HFF-Myc (cell line): ENCODE results near the gene GALNT12.

Source experiments
- DNase-seq: peaks from one replicate; pipeline ENCODE4 v3.0.0-alpha.2; 2011; ENCODE audit warnings: low read depth; ENCODE audit errors: extremely low read depth
- H3K4me3 ChIP-seq: replicated peaks from 2 replicates; pipeline ENCODE4 v1.5.1; 2011; ENCODE audit warnings: low read depth, mild to moderate bottlenecking, control low read depth, low read length
- CTCF ChIP-seq: IDR thresholded peaks from 2 replicates; pipeline ENCODE4 v1.5.1; 2012; ENCODE audit warnings: mild to moderate bottlenecking, low read depth, low read length, control low read depth; ENCODE audit errors: missing control alignments

The GALNT12 gene

GRCh38 chr9:98837516-98837915 is 30.0 kb downstream of the GALNT12 start:
- no peak for DNase-seq
- TF ChIP-seq CTCF = no peak
- no peak overlapping the region for H3K4me3 ChIP-seq

- H3K4me3 ChIP-seq = no peak overlapping the region
- no peak for DNase-seq
- TF ChIP-seq CTCF = no peak
Observed at GRCh38 chr9:98838155-98838867, 30.8 kb downstream of the GALNT12 start.

GRCh38 chr9:98838868-98839565 is 31.5 kb downstream of the GALNT12 start:
- DNase-seq = no peak
- no peak for TF ChIP-seq CTCF
- H3K4me3 ChIP-seq = no peak overlapping the region

- DNase-seq = no peak
- no peak overlapping the region for H3K4me3 ChIP-seq
- no peak for TF ChIP-seq CTCF
Observed at GRCh38 chr9:98839724-98840123, 32.3 kb downstream of the GALNT12 start.

GRCh38 chr9:98842510-98842909 is 35.0 kb downstream of the GALNT12 start:
- DNase-seq = no peak
- TF ChIP-seq CTCF = no peak
- H3K4me3 ChIP-seq = no peak overlapping the region

- DNase-seq = no peak
- H3K4me3 ChIP-seq = no peak overlapping the region
- TF ChIP-seq CTCF = no peak
Observed at GRCh38 chr9:98846081-98846480, 38.6 kb downstream of the GALNT12 start.
